Body of pancreas (tissue), 4 donors: Measurements from ENCODE around the gene DYNC2H1.

Experiments used
- CTCF ChIP-seq, 7 experiments: fragments of 450-650 bp in 4 of 7; fragments of 200-600 bp in 3 of 7; sonication (generic) in 3 of 7; IDR thresholded peaks; one replicate each; pipeline ENCODE4 v1.5.1; 2016 to 2019; ENCODE audit warnings: antibody characterized with exemption in 7 of 7
- POLR2A ChIP-seq, 3 donors: fragments of 450-650 bp; IDR thresholded peaks; one replicate each; pipeline ENCODE4 v1.6.1; 2016; ENCODE audit warnings: antibody characterized with exemption in 3 of 3, mild to moderate bottlenecking in 2 of 3

GRCh38 chr11:103359216-103359615 lies 250.0 kb downstream of the DYNC2H1 start:
- TF ChIP-seq CTCF (IDR thresholded peaks at IDR 0.05), result no peak
- no peak for TF ChIP-seq POLR2A (IDR thresholded peaks at IDR 0.05)
